ENCODE results near the gene PDE4DIP.
"Not testable (repeated sequence)": the region's sequence is repeated elsewhere in the genome, so short reads cannot be mapped to it uniquely, and the experiment has no call there.

Gene PDE4DIP

DNA sequence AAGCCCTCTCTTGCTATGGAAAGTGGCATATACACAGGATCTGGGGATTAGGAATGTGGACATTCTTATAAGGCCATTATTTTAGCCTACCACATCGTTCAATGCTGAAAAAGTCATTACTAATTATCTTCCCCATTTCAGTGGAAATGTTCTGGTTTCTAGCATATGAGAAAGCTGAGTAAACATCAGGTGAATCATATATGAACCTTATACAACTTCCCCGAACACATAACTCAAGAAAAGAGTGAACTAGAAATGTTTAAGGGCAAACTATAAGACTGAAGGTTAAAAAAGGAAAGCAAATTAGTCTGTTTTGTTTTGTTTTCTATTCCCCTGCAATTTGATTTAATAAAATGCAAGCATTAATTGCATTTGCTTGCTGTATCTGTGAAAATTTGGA, 6.1 kb downstream of the PDE4DIP start:
- H3K27ac ChIP-seq (ENCODE audit: low read length); H3K4me3 ChIP-seq (ENCODE audit: low read depth in 1 of 2, low read length in 2 of 2); H3K27me3 ChIP-seq (ENCODE audit: low read depth, low read length); H3K4me1 ChIP-seq (ENCODE audit: control insufficient read depth in 1 of 2, insufficient read depth in 2 of 2, low read length in 2 of 2); H3K36me3 ChIP-seq (ENCODE audit: control insufficient read depth in 1 of 2, insufficient read depth in 2 of 2, low read length in 2 of 2); H3K9me3 ChIP-seq (ENCODE audit: control insufficient read depth in 1 of 2, low read length in 2 of 2): not testable (repeated sequence)

DNA sequence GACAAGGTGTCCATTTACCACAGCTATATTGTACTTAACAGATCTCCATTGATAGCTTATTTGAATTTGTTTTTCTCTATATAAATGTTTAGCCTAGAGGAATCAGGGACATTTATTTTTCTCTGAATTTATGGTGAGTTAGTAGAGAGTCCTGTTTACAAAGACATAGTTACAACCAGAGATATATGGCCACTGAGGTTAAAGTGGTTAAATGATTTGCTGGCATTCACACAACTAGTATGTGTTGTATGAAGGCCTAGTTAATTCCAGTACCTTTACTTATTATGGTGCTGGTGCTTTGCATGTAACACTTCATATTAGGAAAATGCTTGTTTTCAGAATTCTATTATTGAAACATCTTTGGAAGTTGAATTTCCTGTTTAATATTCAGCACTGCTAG, 6.6 kb downstream of the PDE4DIP start:
- not testable (repeated sequence) for H3K9me3 ChIP-seq (ENCODE audit: control insufficient read depth in 1 of 2, low read length in 2 of 2); H3K27me3 ChIP-seq (ENCODE audit: low read depth, low read length); H3K27ac ChIP-seq (ENCODE audit: low read length); H3K4me1 ChIP-seq (ENCODE audit: control insufficient read depth in 1 of 2, insufficient read depth in 2 of 2, low read length in 2 of 2); H3K36me3 ChIP-seq (ENCODE audit: control insufficient read depth in 1 of 2, insufficient read depth in 2 of 2, low read length in 2 of 2); H3K4me3 ChIP-seq (ENCODE audit: low read depth in 1 of 2, low read length in 2 of 2)

DNA sequence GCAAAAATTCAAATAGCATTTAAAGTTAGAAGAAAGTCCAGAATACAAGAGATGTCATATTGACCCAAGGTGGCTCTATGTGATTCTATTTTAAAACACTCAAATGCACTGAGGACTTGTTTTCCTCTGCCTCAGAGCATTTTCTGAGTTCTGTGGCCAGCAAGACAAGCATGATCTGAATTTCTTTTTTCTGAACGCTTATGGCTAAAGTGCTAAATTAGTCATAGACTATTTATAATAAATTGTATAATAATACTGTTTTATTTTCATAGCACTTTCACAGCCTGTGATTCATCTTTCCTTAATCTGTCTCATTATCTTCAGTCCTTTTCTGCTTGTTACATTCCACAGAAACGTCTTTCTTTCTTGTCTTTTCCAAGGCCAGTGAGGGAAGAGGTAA, 7.5 kb downstream of the PDE4DIP start:
- not testable (repeated sequence) for H3K4me3 ChIP-seq (ENCODE audit: low read depth in 1 of 2, low read length in 2 of 2); H3K9me3 ChIP-seq (ENCODE audit: control insufficient read depth in 1 of 2, low read length in 2 of 2); H3K27ac ChIP-seq (ENCODE audit: low read length); H3K36me3 ChIP-seq (ENCODE audit: control insufficient read depth in 1 of 2, insufficient read depth in 2 of 2, low read length in 2 of 2); H3K4me1 ChIP-seq (ENCODE audit: control insufficient read depth in 1 of 2, insufficient read depth in 2 of 2, low read length in 2 of 2); H3K27me3 ChIP-seq (ENCODE audit: low read depth, low read length)

DNA sequence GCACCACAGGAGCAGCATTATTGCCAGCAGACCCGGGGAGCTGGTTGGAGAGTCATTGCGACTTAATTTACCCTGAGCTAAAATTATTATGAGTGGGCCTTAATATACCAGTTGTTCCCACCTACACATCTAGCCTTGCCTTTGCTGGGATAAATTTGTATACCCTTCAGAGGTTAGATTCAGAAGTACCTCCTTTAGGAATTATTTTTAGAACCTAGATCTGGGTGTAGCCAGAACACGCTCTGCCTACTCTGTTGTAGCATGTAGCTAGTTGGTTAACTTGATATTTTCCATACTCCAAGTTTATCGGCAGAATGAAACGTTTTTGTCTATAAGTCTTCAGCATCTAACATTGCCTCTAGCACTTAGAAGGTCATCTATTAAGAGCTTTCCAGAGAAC, 9.1 kb downstream of the PDE4DIP start:
- not testable (repeated sequence) for H3K9me3 ChIP-seq (ENCODE audit: control insufficient read depth in 1 of 2, low read length in 2 of 2); H3K4me3 ChIP-seq (ENCODE audit: low read depth in 1 of 2, low read length in 2 of 2); H3K4me1 ChIP-seq (ENCODE audit: control insufficient read depth in 1 of 2, insufficient read depth in 2 of 2, low read length in 2 of 2); H3K36me3 ChIP-seq (ENCODE audit: control insufficient read depth in 1 of 2, insufficient read depth in 2 of 2, low read length in 2 of 2); H3K27me3 ChIP-seq (ENCODE audit: low read depth, low read length); H3K27ac ChIP-seq (ENCODE audit: low read length)

DNA sequence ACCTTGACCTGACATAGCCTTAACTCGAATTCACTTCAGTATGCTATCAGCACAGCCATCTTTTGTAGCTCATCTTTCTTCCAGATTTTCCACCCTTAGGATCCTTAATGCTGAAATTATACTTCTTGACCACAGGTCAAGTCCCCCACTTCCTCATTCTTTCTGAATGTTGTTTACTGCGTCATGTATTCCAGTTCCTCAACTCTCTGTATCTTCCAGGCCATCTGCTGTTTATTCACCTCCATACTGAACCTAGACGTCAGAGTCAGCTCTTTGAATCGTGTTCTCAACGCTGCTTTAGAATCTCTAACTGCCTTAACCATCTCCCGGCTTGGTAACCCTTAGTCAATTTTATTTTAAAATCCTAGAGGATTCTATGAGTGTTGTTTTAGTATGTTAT, 9.8 kb downstream of the PDE4DIP start:
- H3K4me3 ChIP-seq (ENCODE audit: low read depth in 1 of 2, low read length in 2 of 2); H3K4me1 ChIP-seq (ENCODE audit: control insufficient read depth in 1 of 2, insufficient read depth in 2 of 2, low read length in 2 of 2); H3K27me3 ChIP-seq (ENCODE audit: low read depth, low read length); H3K27ac ChIP-seq (ENCODE audit: low read length); H3K9me3 ChIP-seq (ENCODE audit: control insufficient read depth in 1 of 2, low read length in 2 of 2); H3K36me3 ChIP-seq (ENCODE audit: control insufficient read depth in 1 of 2, insufficient read depth in 2 of 2, low read length in 2 of 2): not testable (repeated sequence)

DNA sequence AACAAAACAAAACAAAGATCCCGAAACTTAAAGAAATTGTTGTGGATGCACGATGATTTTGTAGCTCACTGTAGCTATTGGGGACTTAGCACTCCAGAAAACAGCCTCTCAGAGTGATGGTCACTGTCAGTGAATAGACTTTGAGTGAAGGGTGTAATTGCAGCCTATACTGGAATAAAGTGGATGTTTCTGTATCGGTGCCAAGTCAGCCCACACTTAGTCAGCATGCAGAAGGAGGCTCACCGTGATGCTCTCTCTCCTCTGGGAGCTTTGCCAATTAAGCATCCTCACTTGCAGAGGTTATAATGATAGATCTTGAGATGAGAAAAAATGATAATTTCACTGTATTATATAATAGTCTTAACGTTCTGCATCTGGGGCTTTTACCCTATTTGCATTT, 11.1 kb downstream of the PDE4DIP start:
- not testable (repeated sequence) for H3K27me3 ChIP-seq (ENCODE audit: low read depth, low read length); H3K27ac ChIP-seq (ENCODE audit: low read length); H3K9me3 ChIP-seq (ENCODE audit: control insufficient read depth in 1 of 2, low read length in 2 of 2); H3K36me3 ChIP-seq (ENCODE audit: control insufficient read depth in 1 of 2, insufficient read depth in 2 of 2, low read length in 2 of 2); H3K4me3 ChIP-seq (ENCODE audit: low read depth in 1 of 2, low read length in 2 of 2); H3K4me1 ChIP-seq (ENCODE audit: control insufficient read depth in 1 of 2, insufficient read depth in 2 of 2, low read length in 2 of 2)

DNA sequence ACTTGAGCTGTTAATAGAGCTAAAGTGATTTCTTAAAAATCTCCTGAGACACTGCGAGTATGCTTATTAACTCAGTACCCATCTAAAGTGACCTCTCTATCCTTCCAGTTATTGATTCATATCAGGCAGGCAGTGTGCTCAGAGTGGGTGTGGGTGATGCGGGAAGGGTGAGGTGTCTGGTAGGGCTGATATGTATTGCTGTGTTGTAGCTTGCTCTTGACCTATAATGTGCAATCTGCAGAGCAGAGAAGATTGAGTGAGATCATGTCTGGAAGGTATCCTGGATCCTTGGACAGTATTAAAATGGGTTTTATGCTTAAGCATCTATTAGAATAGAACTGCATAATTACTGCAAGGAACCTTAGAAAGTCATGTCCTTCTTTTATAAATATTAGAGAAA, 15.8 kb downstream of the PDE4DIP start:
- not testable (repeated sequence) for H3K4me3 ChIP-seq (ENCODE audit: low read depth in 1 of 2, low read length in 2 of 2); H3K27me3 ChIP-seq (ENCODE audit: low read depth, low read length); H3K4me1 ChIP-seq (ENCODE audit: control insufficient read depth in 1 of 2, insufficient read depth in 2 of 2, low read length in 2 of 2); H3K9me3 ChIP-seq (ENCODE audit: control insufficient read depth in 1 of 2, low read length in 2 of 2); H3K36me3 ChIP-seq (ENCODE audit: control insufficient read depth in 1 of 2, insufficient read depth in 2 of 2, low read length in 2 of 2); H3K27ac ChIP-seq (ENCODE audit: low read length)

DNA sequence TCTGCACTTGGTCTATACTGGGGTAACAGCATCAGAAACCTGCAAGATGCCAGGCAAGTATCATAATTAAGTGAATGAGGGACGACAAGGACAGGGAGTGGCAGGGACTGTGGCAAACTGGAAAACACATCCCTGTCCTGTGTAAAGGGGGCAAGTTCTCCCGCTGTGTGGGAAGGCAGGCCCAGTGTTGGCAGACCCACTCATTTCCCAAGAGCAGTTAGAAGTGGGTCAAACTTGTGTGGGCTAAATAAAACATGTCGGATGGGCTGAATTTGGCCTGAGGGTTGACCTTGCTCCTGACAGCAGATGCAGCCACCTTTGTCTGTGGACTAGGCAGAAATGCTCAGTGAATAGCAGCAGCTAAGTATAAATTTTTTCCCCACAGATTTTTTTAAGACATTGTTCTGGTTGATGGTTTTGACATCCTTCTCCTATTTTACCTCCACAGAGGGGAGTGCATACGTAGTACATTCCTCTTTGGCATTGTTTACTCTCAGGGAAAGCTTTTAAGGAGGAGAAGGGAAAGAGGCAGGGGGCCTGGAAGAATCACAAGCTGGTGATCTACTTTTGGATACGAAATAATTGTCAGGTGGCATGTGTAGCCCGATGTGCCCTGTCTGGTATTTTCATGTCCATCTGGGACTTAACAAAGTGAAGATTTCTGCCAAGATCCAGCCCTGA, 16.5 kb downstream of the PDE4DIP start:
- H3K27ac ChIP-seq (ENCODE audit: low read length); H3K36me3 ChIP-seq (ENCODE audit: control insufficient read depth in 1 of 2, insufficient read depth in 2 of 2, low read length in 2 of 2); H3K27me3 ChIP-seq (ENCODE audit: low read depth, low read length); H3K4me1 ChIP-seq (ENCODE audit: control insufficient read depth in 1 of 2, insufficient read depth in 2 of 2, low read length in 2 of 2); H3K9me3 ChIP-seq (ENCODE audit: control insufficient read depth in 1 of 2, low read length in 2 of 2); H3K4me3 ChIP-seq (ENCODE audit: low read depth in 1 of 2, low read length in 2 of 2): not testable (repeated sequence)

DNA sequence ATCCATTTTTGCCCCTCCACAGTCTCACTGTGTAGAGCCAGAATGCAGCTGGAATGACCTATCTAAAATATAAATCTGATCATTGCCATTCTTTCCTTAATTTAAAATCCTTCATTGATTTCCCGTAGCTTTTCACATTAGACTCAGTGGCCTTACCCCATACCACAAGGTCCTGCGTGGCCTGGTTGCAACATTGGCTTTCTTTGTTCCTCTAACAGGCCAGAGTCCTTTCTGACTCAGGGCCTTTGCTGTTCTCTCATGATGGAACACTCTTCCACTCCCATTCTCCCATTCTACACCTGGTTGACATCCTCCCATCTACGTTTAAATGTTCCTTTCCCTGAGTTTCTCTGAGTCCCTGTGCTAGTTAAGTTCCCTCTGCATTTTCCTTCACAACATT, 18.4 kb downstream of the PDE4DIP start:
- not testable (repeated sequence) for H3K27ac ChIP-seq (ENCODE audit: low read length); H3K36me3 ChIP-seq (ENCODE audit: control insufficient read depth in 1 of 2, insufficient read depth in 2 of 2, low read length in 2 of 2); H3K9me3 ChIP-seq (ENCODE audit: control insufficient read depth in 1 of 2, low read length in 2 of 2); H3K4me3 ChIP-seq (ENCODE audit: low read depth in 1 of 2, low read length in 2 of 2); H3K27me3 ChIP-seq (ENCODE audit: low read depth, low read length); H3K4me1 ChIP-seq (ENCODE audit: control insufficient read depth in 1 of 2, insufficient read depth in 2 of 2, low read length in 2 of 2)

DNA sequence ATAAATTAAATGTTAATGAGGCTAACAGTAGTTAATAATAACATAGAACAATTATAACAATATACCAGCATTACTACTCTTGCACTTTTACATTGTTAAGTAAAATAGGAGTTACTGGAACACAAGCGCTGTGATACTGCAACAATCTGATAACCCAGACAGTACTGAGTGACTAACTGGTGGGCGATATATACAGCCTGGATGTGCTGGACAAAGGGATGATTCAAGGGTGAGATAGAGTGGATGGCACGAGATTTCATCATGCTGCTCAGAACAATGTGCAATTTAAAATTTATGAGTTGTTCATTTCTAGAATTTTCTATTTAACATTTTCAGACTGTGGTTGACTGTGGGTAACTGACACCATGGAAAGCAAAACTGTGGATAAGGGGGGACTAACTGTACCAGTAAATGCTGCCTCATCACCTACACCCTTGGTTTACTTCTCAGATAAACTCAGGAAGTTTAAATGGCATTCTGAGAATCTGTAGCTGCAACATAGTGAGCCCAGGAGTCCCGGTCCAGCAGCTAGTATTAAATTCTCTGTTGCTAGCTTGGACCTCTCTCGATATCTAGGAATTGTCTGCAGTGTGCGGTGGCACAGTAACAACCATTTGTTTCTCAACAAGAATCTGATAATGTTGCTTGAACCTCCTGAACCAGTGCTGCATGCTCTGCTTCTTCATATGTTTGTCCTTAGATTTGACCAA, 24.9 kb downstream of the PDE4DIP start:
- not testable (repeated sequence) for H3K27ac ChIP-seq (ENCODE audit: low read length); H3K4me3 ChIP-seq (ENCODE audit: low read depth in 1 of 2, low read length in 2 of 2); H3K4me1 ChIP-seq (ENCODE audit: control insufficient read depth in 1 of 2, insufficient read depth in 2 of 2, low read length in 2 of 2); H3K9me3 ChIP-seq (ENCODE audit: control insufficient read depth in 1 of 2, low read length in 2 of 2); H3K27me3 ChIP-seq (ENCODE audit: low read depth, low read length); H3K36me3 ChIP-seq (ENCODE audit: control insufficient read depth in 1 of 2, insufficient read depth in 2 of 2, low read length in 2 of 2)

DNA sequence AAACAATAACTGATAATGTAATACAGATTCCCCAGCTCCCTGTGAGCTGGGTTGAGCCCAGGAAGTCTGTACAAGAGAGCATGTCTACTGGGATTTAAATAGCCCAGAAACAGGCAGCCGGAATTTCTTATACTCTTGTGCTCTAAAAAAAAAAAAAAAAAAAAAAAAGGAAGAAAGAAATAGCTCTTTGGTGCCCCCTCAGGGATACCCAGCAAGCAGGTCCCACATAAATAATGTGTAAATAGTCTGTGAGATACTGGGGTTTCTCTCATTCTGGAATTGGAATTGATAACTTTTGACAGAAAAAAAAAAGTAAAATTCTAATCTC, 25.4 kb downstream of the PDE4DIP start:
- H3K4me3 ChIP-seq (ENCODE audit: low read depth in 1 of 2, low read length in 2 of 2); H3K27ac ChIP-seq (ENCODE audit: low read length); H3K27me3 ChIP-seq (ENCODE audit: low read depth, low read length); H3K9me3 ChIP-seq (ENCODE audit: control insufficient read depth in 1 of 2, low read length in 2 of 2); H3K4me1 ChIP-seq (ENCODE audit: control insufficient read depth in 1 of 2, insufficient read depth in 2 of 2, low read length in 2 of 2); H3K36me3 ChIP-seq (ENCODE audit: control insufficient read depth in 1 of 2, insufficient read depth in 2 of 2, low read length in 2 of 2): not testable (repeated sequence)
